HK-2 (cell line): Measurements from ENCODE around the gene AGPAT3.

ENCODE experiments used
- DNase-seq: peaks from one replicate; pipeline ENCODE4 v3.0.0-alpha.2; 2018; ENCODE audit not compliant: unreplicated experiment

The AGPAT3 gene

DNA sequence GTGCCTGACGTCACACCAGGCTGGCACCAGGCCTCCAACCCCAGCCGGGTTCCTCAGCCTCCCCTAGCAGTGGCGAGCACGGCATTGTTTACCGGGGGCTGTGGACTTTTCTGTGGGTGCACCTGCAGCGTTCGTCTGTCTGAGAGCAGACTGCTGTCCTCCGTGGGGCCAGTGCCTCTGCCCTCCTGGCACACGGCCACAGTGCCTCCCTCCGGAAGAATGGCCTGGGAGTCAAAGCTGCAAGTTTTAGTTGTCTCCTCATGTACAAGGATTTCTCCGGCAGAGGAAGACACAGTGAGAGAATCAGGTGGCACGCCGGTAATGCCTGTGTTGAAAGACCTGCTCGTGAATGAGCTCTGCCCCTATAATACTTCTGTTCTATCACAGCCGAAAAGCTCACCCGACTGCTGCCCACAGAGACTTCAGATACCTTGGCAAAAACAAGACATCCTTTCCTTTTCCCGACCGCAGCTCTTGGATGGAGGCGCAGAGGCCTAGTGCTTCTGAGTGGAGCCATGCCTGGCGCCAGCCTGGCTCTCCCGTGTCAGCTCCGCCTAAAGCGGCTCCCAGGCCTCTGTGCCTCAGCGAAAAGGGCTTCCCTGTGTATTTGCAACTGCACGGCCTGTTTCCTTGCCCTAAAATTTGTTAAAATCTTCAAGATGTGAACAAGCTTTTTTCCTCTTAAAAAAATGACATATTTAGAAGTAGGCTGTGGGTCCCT is 71.4 kb downstream of the AGPAT3 start:
- DNase-seq = no peak

DNA sequence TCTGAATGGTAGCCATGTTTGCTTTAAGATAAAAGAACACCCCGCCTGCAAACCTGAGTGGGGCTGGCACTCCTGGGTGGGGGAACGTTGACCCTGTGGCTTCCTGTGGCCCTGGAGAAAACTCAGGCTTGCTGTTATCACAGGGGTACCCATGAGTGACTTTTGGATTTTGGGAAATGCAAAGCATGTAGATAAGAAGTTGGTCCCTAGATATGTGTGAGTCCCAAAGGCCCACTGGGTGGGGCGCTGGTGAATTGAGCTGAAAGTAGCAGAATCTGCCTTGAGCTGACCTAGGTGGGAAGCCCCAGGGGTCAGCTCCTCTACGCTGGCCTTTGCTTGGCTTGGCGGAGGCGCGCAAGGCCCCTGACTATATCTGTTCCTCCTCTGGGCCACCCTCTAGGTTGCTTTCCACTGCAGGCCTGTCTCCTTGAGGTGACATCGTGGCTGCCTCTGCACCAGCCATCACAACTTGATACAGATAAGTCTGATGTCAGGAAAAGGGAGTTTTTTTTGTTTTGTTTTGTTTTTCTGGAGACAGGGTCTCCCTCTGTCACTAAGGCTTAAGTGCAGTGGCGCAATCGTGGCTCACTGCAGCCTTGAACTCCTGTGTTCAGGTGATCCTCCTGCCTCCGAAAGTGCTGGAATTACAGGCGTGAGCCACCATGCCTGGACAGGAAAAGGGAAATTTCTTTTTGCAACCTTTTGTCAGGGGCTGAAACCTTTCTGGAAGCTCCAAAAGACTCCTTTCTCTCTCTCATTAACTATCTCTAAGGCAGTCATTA is 72.2 kb downstream of the AGPAT3 start:
- DNase-seq = no peak

DNA sequence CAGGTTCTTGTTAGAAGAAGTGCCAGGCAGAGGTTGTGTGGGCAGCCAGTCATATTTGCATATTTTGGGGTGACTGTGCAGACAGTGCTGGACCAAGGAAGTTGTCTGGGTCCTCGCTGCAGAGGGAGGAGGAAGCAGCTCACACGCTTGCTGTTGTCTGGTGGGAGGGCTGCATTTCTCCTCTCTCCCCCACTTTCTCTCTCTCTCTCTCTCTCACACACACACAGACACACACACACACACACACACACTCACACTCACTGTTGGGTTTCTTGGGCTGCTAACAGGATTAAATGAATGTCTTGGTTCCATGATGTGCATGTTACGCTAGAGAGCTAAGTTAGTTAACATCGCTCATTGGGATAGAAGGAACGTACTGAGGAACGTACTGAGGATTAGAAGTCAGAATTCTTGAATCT is 72.9 kb downstream of the AGPAT3 start:
- no peak for DNase-seq

DNA sequence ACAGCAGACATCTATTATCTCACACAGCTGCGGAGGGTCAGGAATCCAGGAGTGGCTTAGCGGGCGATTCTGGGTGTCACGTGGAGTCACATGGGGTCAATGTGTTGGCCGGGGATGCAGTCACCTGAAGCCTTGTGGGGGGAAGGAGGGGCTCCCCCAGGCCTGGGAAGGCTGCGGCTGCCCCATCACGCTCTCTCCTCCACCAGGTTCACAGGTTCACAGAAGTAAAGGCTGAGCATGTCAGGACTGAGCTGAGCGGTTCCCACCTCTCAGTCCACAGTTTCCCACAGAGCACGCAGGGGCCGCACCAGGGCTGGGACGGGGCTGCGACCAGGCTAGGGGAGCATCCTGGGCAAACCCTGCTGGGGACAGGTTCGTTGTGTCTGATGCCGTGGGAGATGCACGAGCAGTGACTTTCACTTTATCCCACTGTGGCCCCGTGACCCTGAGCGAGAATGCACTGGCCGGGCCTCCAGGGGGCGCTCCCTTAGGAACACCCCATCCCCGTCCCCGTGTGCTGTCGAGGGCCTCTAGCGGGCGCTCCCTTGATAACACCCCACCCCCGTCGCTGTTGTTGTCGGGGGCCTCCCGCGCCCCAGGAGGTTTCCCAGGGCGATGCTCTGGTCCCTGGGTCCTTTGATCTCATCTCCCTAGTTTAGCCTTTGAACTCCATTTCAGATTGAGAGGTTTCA is 73.9 kb downstream of the AGPAT3 start:
- peak; percentile 14 for DNase-seq

DNA sequence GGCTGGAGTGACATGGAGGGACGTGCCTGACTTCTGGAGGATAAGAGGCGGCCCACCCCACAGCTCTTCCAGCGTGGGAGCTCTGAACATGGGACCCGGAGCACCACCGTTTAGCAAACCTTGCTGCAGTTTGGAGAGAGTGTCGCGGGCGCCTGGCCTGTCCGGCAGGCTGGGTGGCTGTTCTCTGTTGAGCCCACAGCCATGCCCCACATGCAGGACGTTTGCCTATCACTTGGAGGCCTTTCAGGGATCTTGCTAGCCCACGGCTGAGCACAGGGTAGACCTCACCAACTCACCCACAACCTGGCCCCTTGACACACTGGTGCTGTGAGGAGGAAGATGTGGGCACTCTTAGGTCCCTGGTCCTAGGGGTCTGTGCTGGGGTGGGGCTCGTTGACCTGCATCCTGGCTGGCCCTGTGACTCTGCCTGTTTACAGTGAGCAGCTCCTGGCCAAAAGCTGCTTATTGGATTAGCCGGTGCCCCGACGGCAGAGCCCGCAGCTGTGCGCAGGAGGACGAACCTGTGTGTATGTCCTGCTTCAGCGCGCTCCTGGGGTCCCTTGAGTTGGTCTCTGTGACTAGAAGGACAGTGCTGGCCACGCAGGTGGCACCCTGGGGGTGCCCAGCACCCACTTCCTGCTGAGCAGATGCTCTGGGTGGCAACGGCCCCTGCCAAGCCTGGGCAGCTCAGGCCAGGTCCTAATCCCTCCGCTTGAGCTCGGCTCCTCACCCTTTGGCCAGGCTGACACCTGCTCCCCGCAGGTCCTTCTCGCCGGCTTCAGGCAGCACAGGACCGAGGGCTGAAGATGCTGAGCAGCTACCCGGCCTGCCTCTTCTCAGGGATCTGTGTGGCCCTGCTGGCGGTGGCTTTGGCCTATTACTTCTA is 74.7 kb downstream of the AGPAT3 start:
- DNase-seq = no peak

DNA sequence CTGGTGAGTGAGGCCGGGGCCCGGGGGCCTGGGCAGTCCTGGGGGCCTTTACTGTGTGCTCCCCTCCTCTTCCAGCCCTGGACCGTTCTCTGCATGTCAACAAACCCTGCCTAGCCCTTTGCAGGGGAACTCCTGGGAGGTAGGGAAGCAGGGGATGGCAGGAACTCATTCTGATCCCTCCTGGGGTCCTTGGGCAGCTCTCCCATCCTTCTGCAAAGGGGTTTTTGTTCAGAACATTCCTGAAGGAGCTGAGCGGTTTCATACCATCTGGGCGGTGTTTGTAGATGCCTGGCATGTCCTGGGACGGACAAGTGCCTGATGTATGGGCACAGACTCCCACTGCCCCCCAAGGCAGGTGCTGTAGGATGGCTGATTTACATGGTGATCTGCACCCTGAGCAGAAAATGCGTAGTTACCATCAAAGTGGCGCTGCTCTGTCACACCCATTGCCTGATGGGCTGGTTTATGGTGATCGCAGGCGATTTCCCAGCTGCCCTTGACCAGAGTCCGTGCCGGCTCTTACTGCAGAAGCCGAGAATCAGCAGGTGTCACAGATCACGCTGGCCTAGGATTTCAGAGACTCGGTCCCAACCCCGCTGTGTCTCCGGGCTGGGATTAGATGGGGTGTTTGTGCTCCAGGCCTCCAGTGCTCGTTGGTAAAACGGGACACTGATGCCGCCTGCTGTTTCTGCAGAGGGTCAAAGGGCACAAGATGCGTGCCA is 75.5 kb downstream of the AGPAT3 start:
- no peak for DNase-seq

DNA sequence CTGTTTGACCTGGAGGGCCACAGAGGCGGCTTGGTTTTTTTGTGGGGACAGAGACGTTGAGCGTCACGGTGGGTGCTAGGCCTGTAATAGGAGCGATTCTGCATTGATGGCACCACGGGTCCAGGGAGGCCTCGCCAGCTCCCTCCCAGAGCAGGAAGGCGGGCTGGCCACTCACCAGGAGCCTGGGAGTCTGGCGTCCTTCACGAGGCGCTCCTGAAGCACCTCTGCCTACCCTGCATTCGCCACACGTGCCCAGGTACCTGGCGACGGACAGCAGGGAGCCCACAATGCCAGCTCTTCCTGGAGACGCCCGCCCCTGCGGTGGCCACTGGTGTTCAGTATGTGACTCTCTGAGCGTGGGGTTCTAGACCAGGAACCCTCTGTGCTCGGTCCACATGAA is 77.2 kb downstream of the AGPAT3 start:
- DNase-seq = no peak

DNA sequence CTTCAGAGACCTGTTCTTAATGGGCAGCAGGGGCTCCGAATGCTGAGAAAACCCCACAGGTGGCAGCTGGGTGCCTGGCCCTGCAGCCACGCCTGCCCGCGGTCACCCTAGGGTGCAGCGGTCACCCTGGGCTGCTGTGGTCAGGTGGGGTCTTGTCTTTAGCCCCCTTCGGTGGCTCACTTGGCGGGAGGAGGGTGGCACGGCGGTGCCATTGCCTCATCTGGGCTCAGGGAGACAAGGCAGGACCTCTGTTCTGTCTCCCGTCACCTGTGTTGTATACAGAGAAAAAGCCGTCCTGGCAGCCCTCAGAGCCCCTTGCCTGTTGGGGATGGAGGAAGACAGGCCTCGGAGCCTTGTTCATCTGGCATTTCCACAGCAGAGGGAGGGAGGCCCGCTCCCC is 77.6 kb downstream of the AGPAT3 start:
- DNase-seq = no peak

DNA sequence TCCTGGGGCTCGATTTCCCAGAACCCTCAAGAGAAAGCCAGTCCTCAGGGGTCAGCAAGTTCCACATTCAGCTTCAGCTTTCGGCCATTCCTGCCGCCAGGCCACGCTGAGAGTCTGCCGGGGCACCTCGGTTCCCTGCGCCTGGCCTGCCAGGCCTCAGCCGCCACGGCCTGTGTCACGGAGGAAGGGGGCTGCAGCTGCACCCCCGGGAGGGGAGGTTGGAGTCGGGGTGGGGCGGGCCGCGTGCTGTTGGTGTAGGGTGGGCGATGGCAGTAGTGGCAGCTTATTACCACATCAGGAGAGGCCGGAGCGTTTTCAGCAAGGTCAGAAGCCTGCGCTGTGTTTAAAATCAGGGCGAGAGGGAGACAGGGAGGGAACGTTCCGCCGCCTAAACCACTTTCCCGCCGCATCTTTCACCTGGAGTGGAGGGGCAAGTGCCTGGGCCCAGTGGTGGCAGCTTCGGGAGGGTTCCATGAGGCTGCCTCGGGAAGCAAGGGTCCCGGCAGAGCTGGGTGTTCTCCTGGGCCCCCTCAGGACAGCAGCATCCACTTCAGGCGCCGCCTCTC is 78.6 kb downstream of the AGPAT3 start:
- no peak for DNase-seq

DNA sequence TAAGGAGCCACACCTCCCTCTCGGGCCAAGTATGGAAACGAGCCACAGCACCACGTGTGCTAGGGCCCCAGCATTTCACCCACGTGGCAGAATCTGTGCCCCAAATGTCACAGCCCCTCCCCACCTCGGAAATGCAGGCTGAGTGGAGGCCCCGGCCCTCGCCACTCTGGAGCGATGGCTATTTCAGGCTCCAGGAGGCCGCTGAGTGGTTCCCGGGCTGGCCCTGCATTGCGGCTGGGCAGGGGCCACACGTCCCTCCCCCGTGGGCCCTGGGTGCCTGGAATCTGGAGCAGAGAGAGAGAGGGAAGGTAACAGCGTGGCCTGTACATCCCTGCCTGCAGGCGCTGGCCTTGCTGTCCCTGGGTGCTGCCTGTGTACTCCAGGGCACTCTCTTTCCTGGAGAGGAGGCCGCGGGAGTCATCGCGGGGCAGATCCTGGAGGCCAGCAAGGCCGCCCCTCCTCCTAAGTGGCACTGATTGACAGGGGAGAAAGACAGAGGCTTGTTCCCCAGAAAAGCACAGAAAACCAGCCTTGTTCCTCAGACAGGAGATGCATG is 79.1 kb downstream of the AGPAT3 start:
- DNase-seq = no peak

DNA sequence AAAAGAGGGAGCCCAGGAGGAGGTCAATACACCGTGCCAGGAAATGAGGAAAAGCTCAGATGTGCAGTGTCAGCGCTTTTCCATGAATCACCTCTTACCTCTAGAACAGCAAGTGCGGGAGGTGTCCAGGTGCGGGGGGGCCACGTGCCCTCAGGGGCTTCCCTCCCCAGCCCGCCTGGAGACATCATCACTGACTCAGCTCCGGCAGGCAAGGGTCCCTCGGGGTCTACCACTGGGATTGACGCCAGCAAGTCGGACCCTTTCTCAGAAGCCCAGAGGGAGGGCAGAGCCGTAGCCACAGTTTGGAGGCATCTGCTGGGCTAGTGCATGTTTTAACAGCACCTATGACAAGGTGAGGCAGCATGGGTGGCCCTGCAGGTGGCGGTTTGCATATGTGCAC is 79.7 kb downstream of the AGPAT3 start:
- no peak for DNase-seq

DNA sequence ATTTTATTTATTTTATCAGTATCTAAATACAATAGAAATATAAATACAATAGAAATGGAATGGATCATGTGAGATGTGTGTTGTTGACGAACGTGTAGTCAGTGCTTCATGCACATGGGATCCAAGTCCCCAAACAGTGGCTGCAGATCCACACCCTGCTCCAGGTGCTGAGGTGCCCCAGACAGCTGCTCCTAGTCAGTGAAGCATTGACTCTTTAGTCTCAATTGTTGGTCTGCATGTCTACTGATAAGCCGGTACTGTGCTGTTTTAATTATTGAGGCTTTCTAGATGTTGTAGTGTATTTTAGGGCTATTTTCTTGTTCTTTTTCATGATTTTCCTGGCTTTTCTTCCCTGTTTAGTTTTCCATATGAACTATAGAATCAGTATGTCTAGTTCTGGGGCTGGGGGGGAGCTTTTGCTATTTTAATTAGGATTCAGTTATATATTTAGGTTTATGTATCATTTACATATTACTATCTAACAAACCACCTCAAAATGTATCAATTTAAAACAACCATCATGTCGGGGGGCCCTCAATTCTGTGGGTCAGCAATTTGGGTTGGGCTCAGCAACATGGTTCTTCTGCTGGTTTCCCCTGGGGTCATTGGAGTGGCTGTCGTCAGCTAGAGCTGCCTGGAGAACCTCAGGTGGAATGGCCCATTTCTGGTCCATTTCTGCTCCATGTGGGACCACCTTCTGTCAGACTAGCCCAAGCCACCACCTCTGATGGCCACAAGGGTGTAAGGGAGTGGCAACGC is 83.9 kb downstream of the AGPAT3 start:
- no peak for DNase-seq

DNA sequence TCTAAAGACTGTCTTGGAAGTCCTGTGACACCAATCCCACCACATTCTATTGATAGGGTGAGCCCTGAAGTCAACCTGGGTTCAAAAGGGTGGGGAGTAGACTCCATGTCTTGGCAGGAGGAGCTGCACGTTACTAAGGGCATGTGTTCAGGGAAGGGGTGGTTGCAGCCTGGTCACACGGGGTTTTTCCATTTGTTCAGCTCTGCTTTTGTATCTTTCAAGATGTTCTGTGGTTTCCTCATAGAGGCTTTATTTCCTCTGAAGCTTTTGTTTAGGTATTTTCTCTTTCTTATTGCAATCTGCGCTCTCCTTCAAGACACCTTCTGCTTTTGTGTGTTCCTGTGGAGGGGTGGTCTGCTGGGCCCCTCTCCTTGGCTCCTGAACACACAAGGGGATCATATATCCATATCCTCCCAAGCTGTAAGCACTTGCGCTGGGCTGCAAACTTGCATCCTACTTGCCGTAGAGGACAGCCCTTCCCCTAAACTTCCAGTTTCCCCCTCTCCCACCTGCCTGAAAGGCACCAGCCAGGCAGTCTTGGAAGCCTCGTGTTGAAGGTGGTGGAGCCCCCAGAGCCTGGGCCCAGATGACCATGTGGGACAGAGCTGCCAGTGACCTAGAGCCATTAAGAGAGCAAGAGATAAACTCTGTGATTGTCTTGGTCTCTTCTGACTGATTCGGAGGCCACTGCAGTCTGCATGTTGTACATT is 84.6 kb downstream of the AGPAT3 start:
- no peak for DNase-seq

DNA sequence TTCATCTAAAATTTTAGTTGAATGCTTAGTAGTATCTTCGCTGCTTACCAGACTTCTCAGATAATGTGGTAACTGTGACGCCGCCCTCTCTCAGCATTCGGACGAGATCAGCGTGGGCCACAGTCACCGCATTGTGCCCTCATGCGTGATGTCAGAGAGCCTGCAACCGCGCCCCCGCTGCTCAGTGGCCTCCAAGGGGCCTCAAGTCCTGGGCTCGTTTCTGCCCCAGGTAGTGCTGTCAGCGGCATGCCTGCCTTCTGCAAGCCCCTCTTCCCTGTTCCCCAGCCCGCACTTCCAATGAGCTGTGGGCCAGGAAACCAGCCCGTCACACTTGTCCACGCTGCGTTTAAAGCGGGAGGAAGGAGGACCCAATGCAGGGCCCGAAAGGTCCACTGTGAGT is 85.5 kb downstream of the AGPAT3 start:
- no peak for DNase-seq

DNA sequence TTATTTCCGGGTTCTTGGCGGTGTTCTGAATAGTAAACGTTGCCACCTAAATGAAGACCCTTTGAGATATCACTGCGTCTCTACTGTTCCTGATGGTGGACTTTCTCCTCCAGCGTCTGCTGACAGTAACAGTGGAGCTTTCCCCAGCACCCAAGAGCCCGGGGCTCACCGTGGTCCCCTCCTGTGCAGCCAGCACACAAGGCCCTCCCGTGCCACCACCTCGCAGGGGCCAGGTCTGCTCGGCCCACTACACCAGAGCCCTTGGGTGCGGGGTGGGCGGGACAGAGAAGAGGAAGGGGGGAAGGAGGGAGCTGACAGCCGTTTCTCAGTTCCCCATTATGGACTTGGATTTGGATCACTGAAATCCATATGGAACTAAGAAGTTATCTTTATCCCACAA is 85.9 kb downstream of the AGPAT3 start:
- no peak for DNase-seq

DNA sequence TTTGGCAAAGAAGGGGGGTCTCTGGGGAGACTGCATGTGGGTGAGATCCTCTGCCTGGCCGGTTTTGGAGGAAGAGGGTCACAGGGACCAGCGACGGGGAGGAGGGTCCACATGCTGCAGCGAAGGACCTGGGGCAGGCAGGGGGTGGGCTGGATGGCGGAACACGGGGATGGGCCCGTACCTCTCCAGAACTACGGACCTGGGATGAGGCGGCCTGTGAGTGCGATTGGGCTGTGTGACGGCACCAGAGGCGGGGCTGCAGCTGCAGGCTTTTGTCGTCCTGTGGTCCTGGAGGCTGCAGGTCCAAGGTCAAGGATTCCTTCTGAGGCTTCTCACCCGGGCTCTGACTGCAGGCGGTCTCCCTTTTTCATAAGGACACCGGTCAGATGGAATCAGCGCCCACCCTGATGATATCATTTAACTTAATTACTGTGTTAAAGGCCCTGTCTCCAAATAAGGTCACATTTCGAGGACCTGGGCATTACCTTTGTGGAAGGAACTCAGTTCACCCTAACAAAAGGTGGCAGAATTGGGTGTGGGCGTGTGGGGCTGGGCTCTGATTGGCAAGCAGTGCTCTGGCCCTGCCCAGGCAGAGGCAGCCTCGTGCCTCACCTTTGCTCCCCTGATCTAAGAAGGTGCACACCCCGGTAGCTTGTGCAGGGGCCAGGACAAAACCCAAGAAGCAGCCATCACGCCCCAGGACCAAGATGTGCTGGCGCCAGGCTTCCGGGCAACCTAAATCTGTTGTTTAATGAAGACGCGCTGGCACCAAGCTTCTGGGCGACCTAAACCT is 87.1 kb downstream of the AGPAT3 start:
- no peak for DNase-seq

DNA sequence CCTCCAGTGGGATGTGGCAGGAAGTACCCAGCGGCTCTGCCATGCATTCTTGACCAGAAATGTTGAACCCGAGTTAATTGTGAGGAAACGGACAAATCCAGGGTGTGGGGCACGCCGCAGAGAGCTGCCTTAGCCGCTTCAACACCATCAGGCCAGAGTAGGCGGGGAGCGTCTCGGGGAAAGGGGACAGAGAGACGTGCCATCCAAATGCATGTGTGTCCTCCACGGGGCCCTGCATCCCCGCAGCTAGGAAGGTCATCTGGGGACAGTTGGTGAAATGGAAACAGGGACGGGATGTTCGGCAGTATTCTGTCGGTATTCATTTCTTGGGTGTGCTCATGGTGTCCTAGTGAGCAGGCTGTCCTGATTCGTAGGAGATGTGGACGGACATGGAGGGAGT is 88.0 kb downstream of the AGPAT3 start:
- DNase-seq = no peak

DNA sequence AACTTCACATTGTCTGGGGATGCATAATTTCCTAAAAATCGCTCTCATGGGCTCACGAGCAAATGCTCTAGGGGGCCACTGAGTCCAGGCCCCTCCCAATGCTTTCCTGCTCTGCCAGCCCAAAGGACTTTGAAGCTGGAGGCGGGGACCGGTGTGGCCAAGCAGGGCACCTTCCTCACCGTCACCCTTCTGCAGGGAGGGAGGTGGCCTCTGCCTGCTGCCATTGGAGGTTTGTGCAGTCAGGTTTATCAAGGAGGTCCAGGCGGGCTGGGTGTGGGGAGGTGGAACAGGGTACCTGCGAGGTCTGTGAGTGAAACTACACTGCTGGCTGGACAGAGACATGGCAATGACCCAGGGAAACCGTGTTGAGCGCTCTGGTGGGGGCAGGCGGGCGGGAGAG is 89.0 kb downstream of the AGPAT3 start:
- DNase-seq = no peak
